HG03460 (cell line): Measurements from ENCODE around the gene ATP2A2.
"Not testable (repeated sequence)": the region's sequence is repeated elsewhere in the genome, so short reads cannot be mapped to it uniquely, and the experiment has no call there.

Source experiments
- ATAC-seq: cut with Tn5 transposase; IDR thresholded peaks from one replicate; pipeline ENCODE4 v1.9.1; 2021; ENCODE audit not compliant: unreplicated experiment

Gene ATP2A2

DNA sequence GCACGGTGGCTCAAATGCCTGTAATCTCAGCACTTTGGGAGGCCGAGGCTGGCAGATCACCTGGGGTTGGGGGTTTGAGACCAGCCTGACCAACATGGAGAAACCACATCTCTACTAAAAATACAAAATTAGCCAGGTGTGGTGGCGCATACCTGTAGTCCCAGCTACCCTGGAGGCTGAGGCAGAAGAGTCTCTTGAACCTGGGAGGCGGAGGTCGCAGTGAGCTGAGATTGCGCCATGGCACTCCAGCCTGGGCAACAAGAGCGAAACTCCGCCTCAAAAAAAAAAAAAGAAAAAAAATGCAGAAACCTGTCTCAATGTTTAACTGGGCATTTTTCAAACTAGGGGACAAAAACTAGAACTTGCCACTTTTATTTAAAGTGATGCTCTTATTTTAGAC is 59.2 kb downstream of the ATP2A2 start:
- ATAC-seq = not testable (repeated sequence)

DNA sequence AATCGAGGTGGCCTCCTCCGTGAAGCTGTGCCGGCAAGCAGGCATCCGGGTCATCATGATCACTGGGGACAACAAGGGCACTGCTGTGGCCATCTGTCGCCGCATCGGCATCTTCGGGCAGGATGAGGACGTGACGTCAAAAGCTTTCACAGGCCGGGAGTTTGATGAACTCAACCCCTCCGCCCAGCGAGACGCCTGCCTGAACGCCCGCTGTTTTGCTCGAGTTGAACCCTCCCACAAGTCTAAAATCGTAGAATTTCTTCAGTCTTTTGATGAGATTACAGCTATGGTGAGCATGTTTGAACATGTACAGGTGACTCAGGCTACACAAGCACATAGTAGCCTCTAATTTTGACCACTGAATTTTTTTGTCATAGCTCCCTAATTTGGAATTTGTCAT is 59.7 kb downstream of the ATP2A2 start:
- ATAC-seq = no peak

DNA sequence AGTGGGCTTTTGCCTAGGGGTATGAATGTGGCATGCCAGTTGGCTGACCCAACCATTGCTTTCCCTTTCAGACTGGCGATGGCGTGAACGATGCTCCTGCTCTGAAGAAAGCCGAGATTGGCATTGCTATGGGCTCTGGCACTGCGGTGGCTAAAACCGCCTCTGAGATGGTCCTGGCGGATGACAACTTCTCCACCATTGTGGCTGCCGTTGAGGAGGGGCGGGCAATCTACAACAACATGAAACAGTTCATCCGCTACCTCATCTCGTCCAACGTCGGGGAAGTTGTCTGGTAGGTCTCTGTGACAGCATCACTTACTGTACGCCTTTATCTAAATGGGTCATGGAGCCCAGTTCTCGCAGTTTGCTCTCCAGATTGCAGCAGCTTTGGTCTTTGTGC is 61.1 kb downstream of the ATP2A2 start:
- ATAC-seq = no peak

DNA sequence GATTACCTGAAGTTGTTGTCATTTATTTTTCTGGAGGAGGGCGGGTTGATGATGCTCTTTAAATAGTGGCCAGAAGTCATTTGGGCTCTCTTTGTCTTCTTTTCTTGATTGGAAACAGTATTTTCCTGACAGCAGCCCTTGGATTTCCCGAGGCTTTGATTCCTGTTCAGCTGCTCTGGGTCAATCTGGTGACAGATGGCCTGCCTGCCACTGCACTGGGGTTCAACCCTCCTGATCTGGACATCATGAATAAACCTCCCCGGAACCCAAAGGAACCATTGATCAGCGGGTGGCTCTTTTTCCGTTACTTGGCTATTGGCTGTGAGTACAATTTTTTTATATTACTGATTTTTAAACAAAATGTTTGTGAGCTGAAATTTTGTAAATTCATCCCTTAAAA is 62.1 kb downstream of the ATP2A2 start:
- ATAC-seq = no peak

DNA sequence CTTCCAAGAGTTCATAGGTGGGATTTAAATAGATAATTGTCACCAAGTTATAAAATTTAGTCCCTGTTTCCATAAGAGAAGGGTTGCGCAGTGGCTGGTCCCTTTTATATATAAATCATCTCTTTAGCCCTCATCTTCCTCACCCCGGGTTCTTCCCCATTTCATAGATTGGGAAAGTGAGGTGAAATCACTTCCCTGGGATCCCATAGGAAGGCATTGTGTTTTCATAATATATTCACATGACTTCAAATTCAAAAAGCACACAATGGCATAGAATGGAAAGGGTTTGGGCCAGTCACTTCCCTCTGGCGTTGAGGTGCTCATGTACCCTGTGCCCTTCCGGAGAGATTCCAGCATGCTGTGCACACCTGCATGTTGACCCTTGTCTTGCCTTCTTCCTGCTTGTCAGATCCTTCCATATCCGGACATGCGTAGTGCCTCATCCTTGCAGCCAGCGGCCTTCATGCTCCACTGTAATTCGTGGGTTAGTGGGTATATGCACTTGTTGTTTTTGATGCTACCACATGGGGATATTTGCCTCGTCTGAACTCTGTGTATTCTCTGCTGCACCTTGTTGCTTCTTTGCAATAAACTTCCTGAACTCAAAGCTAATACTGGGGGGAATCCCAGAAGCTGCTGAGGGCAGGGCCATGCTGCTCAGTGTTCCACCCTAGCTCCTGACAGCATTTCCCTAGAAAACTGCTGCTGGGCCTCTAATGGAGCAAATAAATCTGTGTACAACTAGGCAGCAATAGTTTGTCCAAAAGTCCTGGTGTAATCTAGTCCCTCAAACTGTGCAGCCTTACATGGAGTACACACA is 62.9 kb downstream of the ATP2A2 start:
- ATAC-seq = no peak

DNA sequence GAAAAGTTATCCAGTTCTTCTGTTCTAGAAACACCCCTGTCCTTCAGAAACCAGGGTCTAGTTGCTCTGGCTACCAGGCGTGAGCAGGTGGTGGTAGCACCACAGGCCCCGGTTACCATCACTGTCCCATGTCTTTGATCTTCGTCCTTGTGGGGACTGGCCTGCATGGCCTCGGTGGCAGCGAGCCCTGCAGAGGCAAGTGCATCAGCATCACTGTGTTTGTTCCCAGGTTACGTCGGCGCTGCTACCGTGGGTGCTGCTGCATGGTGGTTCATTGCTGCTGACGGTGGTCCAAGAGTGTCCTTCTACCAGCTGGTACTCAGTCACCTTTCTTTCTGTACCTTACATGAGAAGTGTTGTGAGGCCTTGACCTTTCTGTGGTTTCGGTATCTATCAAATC is 63.6 kb downstream of the ATP2A2 start:
- no peak for ATAC-seq

DNA sequence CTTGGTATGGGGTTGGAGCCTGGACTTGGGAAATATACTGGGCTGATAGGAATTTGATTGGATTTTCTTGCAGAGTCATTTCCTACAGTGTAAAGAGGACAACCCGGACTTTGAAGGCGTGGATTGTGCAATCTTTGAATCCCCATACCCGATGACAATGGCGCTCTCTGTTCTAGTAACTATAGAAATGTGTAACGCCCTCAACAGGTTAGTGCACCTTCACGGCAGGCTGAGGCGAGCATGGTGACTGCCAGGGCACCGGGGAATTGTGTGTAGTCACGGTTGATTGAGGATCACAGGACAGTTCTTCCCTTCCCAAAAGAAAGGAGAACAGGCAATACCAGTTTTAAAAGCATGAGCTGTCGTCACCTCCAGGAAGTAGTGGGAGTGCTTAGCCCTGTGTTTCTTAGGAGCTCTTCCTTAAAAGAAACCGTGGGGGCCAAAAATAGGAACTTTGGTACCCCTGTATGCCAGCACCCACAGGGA is 64.2 kb downstream of the ATP2A2 start:
- ATAC-seq = no peak

DNA sequence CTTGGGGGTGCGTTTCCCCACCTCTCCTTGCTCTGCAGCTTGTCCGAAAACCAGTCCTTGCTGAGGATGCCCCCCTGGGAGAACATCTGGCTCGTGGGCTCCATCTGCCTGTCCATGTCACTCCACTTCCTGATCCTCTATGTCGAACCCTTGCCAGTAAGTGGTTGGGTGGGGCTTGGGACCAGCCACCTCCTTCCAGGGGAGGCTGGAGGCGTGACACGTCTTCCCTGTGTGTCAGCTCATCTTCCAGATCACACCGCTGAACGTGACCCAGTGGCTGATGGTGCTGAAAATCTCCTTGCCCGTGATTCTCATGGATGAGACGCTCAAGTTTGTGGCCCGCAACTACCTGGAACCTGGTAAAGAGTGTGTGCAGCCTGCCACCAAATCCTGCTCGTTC is 64.9 kb downstream of the ATP2A2 start:
- no peak for ATAC-seq

DNA sequence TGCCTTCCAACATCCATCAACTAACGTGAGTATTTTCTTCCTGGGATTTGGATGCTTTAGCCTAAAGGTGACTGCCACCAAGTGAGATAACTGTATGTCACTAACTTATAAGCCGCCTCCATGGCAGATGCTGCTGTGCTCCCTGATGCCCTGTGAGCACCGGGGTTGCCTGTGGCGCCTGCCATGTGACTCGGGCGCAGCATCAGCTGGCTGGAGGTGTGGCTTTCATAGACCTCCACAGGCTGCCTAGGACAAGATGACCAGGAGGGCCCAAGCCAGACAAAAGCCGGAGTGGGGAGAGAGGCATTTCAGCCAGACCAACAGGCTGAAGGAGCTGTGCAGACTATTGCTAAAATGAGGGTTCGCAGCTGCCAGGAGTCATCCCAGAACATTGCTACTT is 66.7 kb downstream of the ATP2A2 start:
- ATAC-seq = no peak

DNA sequence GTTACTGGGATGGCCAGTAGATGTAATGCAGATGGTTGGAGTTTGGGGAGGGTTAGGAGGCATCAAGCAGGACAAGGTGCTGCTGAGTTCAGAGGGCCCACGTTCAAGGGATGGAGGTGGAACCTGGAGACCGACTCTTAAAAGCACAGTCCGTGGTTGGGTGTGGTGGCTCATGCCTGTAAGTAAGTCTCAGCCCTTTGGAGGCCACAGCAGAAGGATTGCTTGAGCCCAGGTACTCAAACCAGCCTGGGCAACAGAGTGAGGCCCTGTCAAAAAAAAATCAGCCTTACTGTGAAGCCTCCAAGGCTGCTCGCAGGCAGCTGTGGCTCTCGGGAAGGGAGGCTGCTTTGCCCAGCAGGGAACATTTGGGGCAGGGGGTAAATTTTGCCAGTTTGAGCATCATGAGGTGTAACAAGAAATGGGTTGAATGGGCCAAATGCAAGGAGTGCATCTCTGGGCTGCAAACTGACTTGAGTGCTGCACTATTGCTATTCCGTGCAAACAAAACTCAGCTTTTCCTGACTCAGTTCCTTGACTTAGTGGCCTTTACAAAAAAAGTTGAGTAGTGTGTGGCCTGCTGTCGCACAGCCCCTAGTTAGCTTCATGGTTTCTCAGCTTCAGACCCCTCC is 67.5 kb downstream of the ATP2A2 start:
- ATAC-seq = no peak

DNA sequence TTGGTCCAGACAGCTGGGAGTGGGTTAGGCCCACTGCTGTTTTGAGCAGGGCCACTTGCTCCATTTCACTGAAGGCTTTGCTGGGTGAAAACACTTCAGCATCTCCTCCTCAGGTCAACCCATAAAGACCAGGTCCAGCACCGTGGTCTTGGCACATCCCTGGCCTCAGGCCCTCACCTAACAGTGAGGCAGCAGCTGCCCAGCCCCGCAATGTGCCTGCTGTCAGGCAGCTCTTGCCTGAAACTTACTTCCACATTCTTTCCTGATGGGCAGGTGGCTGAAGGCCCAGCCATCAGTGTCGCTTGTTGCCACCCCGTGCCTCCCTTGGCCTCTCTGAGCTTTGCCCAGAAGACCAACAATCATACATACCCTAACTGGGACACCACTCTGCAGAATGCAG is 68.0 kb downstream of the ATP2A2 start:
- no peak for ATAC-seq

DNA sequence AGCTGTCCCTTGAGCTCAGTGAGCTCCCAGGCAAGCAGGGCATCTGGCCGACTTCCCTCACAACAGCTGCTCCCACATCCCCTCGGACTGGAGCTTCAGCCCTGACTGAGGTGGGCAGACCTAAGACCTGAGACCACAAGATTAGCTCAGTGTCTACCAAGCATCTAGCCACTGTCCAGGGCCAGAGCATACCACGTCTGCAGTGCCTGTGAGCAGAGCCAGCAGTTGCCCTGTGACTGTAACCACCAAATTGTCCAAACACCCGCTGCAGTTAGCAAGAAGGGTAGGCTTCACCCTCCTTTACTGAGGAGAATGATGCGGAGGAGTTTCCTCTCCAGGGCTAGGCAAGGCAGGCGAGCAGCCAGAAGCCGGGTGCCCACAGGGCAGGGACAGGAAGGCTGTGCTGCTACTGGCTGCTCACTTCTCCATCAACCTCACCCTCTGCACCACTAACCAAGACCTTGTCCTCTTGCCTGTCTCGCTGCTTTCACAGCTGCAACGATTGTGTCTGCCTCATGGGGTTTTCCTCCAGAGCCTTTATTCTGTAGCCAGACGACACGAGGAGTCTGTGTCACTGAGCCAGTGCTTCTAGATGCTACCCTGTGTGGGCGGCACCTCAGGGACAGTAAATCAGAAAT is 68.6 kb downstream of the ATP2A2 start:
- ATAC-seq = no peak

DNA sequence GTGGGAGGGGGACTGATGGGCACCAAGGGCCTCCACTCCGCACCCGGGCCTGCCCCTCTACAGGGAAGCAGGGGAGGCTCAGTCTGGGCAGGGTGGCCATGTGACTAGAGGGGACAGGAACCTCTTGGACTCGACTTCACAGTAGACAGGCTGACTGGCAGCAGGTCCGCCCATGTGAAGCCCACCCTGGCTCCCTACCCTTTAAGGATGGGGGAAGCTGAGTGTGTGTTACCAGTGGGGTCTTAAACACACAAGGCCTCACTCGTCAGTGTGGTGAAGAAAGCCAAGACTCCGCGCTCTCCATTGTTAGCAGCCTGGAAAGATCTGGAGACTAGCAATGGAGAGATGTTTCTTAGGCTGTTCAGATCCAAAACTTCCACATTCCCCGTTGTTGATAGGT is 70.1 kb downstream of the ATP2A2 start:
- ATAC-seq = no peak

DNA sequence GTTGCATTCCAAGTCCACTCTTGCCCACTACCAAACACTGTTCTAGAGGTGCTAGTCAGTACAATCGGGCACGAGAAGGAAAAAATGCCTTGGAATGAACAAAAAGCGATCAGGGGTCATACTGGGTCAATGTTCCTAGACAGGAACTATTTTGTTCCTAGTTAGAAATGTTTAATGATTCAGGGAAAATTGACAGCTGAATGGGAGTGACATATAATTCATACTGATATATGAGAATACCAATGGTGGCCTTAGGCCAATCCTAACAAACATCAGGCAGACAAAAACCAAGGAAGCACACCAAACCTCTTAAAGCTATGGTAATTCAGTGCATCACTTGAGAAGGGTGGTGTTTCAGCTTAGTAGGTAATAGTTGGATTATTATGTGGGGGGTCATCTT is 71.4 kb downstream of the ATP2A2 start:
- ATAC-seq = no peak

DNA sequence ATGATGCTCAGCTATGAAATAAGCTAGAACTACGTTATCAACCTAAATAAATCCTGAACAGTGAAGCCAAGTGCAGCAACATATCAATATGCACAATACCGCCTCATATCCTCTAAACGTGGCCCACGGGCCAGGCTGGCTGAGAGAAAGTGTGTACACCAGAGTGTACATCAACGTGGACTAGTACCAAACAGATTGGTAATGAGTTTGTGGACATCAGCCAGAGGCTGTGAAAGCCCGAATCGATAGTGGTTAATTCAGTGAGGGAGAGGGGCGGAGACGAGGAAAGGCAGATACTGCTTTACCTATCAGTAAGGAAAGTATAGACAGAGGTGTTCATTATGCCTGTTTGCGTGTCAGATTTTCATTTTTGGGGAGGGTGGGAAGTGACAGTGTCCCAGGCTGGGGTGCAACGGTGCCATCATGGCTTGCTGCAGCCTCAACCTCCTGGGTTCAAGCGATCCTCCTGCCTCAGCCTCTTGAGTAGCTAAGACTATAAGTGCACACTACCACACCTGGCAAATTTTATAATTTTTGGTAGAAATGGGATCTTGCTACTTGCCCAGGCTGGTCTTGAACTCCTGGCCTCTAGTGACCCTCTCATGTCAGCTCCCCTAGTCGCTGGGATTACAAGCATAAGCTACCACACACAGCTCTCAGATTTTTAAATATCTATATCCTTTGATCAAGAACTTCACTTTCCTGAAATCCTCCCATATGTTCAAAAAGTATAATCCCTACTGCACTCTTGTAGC is 72.3 kb downstream of the ATP2A2 start:
- ATAC-seq = no peak

DNA sequence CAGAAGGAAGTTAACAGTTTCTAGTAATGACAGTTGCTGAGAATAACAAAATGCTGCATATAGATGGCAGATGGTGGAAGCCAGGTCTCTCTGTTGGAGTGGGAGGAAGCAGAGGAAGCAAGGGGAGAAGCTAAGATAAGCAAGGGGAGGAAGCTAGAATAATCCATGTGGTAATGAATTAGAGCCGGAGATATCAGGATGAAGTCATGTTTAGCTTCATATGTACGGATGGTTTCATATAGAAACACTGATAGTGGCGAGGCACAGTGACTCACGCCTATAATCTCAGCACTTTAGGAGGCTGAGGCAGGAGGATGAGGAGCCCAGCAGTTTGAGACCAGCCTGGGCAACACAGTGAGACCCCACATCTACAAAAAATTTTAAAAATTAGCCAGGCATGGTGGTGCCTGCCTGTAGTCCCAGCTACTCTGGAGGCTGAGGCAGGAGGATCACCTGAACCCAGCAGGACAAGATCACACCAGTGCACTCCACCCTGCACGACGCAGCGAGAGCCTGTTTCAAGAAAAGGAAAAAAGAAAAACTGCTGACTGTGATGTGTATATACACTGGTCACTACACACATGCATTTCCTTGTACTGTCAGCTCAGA is 73.2 kb downstream of the ATP2A2 start:
- ATAC-seq = no peak

DNA sequence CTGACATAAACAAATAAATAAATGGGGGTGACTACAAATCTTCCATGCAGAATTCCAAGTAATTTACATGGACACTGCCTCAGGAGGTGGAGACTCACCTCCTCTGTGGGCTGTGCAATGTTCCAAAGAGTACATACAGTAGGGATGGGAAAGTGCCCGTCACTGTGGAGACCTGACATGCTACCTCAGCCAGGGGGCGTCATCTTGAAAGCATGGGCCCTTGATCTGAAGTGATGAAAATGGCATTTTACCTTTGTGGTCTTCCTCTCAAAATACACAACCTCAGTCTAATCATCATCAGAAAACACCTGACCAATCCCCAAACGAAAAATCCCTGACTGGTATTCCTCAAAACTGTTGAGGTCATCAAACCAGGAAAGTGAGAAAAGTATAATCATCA is 74.0 kb downstream of the ATP2A2 start:
- no peak for ATAC-seq

DNA sequence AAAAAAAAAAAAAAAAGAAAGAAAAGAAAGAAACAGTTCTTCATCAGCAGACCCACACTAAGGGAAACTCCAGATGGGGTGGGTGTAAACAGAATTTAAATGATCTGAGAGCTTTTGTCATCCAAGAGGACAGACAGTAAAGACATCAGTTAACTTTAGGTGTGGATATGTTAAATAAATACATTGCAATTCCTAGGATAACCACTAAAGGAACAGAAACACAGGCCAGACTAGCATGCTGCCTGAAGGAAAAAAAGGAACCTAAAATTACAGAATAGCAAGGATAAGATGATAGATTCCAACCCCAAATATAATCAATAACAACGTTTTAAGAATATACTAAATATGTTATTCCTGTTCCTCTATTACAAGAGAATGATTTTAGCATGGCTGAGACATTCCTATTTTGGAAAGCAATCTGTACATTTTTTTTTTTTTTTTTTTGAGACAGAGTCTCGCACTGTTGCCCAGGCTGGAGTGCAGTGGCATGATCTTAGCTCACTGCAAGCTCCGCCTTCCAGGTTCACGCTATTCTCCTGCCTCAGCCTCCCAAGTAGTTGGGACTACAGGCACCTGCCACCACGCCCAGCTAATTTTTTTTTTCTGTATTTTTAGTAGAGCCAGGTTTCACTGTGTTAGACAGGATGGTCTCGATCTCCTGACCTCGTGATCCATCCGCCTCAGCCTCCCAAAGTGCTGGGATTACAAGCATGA is 77.5 kb downstream of the ATP2A2 start:
- not testable (repeated sequence) for ATAC-seq

DNA sequence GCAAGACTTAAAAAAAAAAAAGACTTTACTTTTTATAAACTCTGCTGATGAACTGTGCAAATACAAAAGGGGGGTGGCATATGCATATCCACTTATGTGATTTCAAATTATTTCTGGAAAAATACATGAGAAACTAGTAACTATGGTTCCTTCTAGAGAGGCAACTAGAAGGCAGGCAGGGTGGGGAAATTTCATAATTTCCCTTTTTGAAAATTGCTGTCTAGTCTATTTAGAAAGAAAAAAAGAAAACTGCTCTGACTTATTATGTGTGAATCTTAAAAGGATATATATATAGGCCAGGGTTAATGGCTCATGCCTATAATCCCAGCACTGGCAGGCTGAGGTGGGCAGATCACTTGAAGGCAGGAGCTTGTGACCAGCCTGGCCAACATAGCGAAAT is 80.2 kb downstream of the ATP2A2 start:
- no peak for ATAC-seq
